Fibroblast of peridontal ligament (primary cell): ENCODE measurements around the gene TCF20.
A peak's percentile ranks its signal among the peaks of the same experiment; 100 is the strongest.

ENCODE experiments used
- DNase-seq: peaks from one replicate; pipeline ENCODE4 v3.0.0-alpha.2; 2010; ENCODE audit errors: extremely low read depth

The TCF20 gene

DNA sequence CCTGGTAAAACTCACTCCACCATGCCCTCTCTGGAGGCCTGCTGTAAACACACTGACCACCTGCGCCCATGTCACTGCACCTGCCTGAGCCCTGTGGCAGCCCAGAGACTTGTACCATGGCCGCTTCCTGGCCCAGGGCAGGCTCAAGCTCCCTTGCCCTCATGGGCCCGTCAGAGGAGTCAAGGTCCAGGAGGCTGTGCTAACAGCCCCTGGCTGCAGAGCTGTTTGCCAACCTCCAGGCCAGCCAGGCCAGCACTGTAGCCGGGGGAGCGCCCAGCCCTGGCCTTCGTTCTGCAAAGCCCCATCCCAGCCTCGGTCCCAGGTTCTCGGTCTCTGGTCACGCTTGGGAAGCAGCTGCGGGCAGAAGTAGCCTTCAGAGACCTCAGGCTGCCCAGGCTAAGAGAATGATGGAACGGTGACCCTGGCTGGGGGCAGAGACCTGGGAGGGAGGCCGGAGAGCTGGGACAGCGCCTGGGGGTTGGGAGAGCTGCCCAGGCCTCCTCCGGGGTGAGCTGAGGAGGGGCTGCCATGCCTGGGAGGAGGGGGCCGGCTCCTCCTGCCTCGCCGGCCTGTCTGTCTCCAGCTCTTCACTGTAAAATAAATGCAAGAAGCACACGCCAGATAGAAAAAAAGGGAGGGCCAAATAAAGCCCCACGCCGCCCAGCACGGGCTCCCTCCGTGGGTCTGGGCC, 11.9 kb upstream of the TCF20 start:
- no peak for DNase-seq

DNA sequence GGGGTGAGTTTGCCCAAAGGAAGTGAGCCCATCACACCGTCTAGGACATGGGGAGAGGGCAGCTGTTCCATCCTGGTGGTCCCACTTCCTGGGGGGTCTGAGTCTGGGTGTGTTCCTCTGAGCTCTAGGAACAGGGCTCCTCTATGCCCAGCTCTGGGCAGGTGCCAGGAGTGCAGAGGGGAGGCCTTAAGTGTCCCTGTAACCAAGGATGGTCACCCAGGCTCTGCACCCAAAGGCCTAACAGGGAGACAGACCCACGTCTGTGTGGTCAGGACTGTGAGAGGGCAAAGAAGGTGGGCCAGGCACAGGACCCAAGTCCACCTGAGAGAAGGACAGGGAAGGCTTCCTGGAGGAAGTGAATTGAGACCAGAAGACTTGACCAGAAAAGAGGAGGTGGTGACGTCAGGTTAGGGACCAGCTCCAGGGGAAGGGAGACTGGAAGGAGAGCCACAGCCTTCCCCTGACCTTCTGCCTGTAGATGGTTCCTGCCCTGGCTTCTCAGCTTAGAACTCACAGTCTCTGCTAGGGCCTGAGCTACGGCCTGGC, 11.3 kb upstream of the TCF20 start:
- no peak for DNase-seq

DNA sequence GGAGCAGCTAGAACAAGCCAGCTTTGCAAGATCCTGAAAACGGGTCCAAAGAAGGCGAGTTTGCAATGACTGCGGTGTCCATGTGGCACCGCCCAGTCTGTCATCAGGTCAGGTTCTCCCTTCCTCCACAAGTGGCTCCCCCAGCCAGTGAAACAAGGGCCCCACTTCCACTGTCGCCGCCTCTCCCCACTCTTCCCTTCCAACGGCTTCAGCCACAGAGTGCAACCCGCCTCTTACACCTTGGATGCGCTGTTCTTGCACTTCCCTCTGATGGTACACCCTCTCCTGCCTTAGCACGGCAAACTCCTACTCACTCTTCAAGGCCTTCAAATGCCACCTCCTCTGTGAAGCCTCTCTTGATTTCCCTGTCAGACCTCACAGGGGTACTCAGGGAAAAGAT, 10.8 kb upstream of the TCF20 start:
- DNase-seq, result no peak

DNA sequence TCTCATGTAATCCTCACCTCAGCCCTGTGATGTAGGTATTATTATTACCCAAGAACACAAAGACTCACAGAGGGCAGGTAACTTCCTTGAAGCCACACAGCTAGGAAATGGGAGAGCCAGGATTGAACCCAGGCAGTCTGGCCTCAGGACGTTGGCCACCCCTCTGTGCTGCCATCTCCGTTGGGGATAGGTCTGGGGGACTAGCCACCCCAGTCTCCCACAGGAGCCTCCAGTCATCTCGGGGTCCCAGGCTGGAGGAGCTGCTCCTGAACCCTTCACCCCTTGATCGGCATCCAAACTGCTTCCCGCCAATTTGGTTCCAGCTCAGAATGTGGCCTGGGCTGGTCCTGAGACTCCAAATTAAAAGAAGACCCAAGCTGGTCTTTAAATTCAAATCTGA, 10.4 kb upstream of the TCF20 start:
- no peak for DNase-seq

DNA sequence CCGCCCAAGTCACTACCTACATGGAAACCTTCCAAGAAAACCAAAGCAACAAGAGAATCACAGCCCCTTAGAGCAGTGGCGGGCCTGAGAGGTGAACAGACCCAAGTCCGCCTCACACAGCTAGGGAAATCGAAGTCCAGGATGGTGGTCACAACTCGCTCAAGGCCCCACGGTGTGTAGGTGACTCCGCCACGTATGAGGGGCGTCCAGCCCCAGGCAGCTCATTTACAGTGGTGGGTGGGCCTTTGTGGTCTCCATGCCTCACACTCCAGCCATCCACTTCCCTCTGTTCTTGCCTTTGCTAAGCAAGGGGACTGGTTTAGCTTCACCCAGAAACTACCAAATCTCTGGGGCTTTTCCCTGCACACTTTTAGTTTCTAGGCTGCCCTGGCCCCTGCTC, 9.7 kb upstream of the TCF20 start:
- DNase-seq, result no peak

DNA sequence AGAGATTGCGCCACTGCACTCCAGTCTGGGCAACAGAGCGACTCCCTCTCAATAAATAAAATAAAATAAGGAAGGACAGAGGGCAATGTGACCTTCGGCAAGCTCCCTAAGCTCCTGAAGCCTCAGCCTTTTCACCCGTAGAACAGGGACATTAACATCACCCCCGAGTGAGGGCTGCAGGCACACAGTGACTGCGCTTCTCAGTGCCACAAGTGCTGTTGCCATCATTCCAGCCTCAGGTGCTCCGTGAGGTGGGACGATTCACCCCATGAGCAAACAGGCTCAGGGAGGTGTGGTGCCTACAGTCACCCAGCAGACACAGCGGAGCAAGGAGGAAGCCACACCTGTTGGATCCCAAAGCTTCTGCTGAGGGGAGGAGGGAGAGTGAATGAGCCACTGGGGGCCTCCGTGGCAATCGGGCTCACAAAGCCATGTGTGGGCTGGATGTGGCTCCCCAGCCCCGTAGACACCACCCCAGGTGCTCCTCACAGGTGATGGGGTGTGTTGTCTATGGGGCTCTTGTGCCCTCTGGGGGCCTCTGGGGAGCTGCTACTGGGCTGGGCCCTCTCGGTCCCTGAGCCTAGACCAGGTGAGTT, 9.1 kb upstream of the TCF20 start:
- DNase-seq, result no peak

DNA sequence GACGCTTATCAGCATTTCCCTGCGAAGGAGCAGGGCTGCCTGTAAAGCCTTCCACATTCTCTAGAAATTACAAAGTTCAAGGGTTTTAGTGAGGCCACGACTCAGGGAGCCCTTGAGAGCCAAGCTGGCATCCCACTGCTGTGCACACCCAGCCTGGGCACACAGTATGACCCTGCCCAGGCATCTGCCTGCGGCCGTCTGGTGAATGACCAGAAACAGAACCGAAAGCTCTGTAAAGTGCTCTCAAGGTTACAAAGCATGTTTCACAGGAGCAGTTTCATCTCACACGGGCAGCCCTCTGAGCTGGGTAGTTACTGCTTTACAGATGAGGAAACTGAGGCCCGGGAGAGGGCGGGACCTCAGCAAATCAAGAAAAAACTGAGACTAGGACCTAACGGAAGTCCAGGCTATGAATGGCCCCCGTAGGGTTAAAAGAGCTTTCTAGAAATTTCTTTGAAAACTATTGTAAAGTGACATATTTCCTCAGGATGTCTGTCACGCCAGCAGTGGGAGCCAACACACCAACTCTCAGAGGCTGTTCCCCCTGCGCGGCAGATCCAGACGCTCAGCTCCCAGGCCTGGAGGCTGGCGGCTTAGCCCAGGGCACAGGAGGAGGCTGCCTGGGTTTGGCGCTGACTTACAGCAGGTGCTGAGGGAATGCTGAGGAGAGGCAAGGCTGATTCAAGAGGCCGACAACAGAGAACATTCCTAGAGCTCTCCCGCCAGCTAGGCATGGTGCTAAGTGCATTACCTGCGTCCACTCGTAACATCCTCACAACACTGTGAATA, 7.7 kb upstream of the TCF20 start:
- DNase-seq, result no peak

DNA sequence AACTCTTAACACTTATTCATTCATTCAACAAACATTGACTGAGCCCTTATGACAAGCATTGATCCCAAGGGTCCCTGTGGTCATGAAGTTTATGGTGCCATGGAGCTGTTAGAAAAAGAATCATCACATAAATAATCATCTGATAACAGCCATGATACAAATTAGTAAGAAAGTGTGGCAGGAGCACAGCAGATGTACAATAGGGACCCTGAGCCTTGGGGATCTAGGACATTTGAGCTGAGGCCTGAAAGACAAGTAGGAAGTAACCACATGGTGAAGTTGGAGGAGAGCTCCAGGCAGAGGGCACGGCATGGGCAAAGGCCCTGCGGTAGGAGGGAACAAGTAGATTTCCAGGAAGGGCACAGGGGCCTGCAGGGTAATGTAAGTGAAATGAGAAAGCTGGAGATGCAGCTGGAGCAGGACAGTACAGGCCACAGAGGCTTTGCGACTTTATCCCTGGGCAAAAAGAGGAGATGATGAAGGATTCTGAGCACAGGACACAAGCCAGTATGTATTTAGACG, 6.8 kb upstream of the TCF20 start:
- DNase-seq, result no peak

DNA sequence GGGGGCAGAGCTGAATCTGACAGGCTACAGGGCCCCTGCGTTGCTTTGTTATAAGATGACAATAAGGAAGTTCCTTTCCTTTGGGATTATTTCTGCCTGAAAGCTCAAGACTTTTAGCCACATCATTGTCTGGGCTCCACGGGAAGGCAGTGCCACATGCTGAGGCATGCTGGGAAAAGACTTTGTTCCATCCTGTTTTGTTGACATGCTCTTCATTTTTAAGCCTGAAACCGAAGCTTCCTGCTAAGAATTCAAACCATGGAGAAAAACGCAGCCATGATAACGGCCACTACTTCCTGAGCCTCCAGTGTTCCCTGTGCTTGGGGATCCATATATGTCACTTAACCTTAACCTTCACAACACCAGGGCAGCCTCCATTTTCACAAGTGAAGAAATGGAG, 5.5 kb upstream of the TCF20 start:
- DNase-seq, result no peak

DNA sequence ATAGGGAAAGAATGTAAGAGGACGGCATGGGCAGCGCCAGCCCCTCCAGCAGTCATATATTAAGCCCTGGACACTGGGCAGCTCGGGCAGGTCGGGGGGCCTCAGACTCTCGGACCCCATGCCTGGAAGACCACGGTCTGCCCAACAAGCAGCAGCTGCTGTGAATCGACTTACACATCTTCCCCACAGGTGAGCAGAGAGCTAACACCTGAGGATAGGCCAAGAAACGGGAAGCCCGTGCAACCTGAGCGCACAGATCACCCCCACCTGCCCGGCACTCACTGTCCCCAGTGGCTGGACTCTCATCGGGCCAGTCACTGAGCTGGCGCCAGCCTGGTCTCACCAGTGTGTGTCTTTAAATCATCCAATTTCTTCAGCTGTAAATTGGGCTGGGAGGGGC, 4.7 kb upstream of the TCF20 start:
- no peak for DNase-seq

DNA sequence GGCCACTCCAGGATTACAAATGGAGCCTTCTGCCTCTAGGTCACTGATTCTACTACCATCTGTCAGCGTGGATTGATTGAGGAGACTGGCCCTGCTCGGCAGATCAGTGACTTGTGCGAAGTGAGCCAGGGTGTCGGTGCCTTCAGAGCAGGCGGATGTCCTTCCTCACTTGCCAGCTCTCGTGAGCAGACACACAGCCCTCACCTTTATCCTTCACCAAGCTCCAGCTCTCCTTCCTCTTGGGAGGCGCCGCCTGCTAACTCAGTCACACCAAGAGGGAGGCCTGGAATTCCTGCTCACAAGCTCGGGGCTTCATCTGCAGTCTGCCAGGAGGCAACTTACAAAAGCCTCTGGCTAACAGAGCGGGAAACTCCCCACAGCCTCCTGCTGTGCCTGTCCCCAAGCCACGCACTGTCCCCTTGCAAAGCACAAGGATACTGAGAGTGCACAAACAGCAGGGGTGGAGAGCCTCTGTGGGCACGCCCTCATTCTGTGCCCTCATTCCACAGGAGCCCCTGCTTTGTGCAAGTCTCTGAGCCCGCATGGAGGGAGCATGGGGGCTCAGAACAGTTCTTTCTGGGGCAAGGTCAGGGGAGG, 3.5 kb upstream of the TCF20 start:
- no peak for DNase-seq

DNA sequence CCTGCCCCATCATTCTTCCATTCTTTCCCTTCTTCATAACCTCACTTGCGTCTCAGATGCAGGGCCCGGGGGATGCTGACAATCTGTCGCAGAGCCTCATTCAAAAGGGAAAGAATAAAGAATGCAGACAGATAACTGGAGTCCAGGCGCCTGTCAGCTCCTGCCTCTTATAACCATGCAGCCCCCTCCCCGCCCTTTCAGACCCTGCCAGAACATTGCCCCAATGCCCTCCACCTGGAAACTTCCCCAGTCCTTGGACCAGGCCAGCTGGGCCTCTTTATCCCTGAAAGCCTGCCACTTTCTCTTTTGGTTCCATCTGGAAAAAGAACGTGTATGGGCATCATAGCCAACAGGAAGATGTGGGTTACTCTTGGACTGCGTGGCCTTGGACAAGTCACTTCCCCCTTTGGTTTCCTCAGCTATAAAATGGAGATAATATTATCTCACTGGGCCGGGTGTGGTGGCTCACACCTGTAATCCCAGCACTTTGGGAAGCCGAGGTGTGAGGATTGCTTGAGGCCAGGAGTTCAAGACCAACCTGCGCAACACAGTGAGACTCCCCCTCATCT, 2.1 kb upstream of the TCF20 start:
- no peak for DNase-seq

DNA sequence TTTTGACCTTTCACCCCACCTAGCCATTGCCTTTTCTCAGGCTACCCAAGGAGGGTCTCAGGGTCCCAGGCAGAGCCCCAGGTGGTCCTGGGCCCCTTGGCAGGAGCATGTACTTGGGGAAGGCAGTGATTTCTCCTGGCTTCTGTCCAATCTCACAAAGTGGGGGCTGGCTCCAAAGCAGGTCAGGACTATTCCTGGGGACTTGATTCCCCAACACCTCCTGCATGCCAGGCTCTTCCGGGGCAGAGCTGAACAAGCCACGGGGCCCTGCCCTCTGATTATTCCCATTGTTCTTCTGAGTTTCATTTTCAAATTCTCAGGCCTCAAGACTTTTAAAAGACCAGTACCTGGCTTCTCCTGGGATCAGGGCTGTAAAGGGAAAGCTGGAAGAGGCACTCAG, 1.5 kb upstream of the TCF20 start:
- no peak for DNase-seq

DNA sequence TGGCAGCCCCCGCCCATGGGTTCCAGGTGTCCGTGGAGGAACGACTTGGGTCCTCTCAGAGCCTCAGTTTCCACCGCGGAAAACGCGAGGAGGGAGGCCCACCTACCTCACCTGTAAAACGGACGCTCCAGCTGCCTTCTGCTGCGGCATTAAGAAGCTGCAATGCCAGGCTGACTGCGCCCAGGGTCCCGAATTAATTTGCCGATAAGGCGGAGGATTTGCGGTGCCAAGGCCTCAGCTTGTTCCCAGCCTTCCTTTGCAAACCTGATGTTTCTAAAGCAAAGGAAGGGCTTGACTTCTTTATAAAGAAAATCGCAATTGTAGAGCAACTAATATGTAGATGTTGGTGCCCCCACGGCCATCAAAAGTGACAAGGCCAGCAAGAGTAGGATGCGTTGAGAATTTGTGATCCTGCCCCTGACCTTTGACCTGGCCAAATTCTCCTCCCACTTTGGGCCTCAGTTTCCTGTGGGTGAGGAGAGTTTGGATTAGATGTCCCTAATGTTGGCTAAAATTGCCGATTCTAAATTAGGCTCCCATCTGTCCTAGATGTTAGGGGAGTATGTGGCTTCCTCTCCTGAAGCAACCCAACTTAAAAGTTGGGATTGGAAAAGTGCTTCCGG, 849 bp upstream of the TCF20 start:
- DNase-seq, result no peak

DNA sequence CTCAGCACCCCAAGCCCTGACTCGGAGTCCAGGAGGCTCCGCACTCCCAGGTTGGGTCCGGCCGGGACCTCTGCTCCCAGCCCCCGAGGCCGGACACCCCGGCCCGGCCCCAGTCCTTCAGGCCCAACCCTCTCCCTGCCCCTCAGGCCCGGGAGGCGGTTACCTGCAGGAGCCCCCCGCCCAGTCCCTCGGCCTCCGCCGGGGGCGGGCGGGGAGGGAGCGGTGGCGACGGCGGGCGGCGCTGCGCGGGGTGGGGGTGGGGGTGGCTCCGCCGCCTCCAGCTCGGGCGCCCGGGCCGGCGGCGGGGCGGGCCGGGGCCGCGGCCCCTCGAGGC, 310 bp downstream of the TCF20 start:
- DNase-seq, result no peak

DNA sequence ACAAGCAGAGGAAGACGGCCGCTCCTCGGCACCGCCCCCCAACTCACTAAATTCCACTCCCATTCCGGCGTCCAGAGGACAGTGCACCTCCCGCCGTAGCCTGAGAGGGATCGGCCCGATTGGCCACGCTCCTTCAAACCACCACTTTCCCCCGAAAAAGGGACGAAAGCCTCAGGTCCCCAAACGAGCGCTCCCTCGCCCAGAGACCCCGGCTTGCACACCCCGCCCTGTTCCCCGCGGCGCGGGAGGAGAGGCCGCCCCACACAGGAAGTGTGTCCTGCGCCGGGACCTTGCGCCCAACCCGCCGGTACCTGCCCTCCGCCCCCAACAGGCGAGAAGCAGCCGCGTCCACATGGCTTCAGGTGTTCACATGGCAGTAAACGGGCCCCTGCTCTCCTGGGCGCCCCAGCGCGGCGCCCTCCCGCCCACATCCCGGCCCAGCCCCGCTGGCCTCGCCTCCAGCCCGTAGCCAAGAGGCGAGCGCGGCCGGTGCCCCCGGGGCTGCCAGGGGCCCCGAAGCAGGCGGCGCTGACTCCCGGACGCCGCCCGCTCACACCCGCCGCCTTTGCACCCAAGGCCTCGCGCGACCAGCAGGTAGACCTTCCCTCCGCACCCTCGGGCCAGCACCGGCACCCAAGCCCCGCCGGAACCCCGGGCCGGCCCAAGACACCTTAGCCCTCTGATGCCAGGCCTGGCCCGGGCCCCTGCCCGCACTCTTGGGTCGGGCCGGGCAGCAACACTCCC, 849 bp downstream of the TCF20 start:
- peak; percentile 16 for DNase-seq

DNA sequence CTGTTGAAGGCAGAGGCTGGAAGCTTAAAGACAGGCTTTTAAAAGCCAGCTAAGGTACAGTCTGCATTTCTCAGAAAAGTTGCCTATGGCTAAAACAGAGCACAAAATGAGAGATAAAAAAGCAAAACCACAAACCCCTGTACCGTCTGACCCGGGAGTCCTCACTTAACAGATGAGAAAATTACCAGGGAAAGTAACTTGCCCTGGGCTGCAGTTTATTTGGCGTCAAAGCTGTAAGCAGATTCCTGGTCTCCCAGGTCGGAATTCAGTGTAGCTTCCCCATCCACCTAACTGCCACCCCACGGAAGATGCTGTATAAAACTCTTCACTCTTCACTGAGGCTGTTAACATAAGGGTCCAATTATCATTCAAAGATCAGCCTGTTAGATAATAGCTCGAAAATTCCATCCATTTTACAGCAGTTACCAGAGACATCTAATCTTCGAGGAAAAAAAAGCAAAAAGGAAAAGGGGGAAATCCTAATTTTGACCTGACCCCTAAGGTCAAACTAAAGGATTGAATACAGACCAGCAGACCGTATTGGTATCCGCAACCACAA, 1.5 kb downstream of the TCF20 start:
- DNase-seq, result peak; percentile 33

DNA sequence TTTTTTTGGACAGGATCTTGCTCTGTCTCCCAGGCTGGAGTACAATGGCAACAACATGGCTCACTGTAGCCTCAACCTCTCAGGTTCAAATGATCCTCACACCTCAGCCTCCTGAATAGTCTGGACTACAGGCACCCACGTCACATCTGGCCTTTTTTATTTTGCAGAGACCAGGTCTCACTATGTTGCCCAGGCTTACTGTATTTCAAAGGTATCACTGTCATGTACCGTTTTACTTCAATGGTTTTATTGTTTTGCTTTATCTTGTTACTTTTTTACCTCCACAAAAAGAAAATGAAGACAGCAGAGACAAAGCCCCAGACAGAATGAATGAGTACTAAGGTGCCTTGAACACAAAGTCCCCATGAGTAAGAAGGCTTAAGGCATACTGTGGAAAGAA, 5.1 kb downstream of the TCF20 start:
- DNase-seq, result no peak

DNA sequence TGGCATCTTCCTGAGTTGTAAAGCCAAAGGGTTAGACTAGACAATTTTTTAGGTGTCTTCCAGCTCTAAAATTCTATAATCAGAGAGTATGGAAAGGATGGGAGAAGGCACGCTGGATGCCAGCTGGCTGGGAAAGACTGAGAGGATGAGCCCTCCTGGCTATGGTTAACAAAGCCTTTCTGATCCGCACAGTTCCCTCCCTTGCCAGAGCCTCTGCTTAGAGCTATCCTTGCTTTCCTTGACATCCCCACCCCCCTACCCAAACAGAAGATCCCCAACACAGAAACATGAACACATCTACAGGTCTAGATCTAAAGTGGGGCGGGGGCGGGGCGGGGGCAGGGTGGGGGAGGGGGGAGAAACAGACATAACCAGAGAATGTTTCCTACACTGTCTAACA, 6.5 kb downstream of the TCF20 start:
- no peak for DNase-seq

DNA sequence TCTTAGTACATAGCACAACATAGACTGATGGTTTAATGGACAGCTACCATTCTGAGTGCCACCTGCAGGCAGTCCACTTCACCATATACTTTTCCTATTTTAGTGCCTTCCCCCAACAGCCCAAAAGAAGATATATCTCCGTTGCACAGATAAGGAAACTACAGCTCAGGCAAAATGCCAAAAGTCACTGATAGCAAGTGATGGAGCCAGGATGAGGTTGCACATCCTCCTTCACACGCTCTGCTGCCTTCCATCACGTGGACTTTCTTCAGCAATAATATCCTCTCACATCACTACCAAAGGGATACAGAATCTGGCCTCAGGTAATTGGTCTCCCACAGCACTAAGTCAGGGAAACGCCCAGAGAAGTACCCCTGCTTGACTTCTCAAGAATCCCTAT, 7.5 kb downstream of the TCF20 start:
- DNase-seq, result no peak

DNA sequence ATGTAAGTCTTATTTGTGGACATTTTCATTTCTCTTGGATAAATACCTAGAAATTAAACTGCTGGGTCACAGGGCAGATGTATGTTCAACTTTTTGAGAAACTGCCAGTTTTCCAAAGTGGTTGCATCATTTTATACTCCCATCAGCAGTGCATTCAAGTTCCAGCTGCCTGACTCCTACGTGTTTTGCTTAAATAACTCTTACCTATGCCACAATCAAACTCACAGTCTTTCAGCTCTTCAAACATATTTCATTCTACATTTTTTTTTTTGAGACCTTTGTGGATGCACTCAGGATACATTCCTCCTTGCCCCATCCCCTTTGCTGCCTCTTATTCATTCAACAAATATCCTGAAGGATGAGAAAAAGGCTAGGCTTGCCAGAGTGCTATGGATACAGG, 9.2 kb downstream of the TCF20 start:
- DNase-seq, result peak; percentile 61
